IMR-90 (cell line): ENCODE data around the gene CA9. TPM values are rescaled to one million over a fixed set of nuclear protein-coding genes. Genes with fewer than 3 reads are reported as not detected.

ENCODE experiments used
- CHD1 ChIP-seq: IDR thresholded peaks from 2 replicates; pipeline ENCODE4 v1.6.1; 2012; ENCODE audit warnings: low read depth, low read length, improper control_type of control experiment
- FOS ChIP-seq: fragments of 150-350 bp; IDR thresholded peaks from 2 replicates; pipeline ENCODE4 v1.6.1; 2016; ENCODE audit warnings: low read depth, low read length
- MXI1 ChIP-seq: IDR thresholded peaks from 2 replicates; pipeline ENCODE4 v1.6.1; 2012; ENCODE audit warnings: low read depth, mild to moderate bottlenecking, low read length, moderate library complexity, borderline replicate concordance
- RAD21 ChIP-seq: IDR thresholded peaks from 2 replicates; pipeline ENCODE4 v1.6.1; 2012; ENCODE audit warnings: low read length, improper control_type of control experiment
- RCOR1 ChIP-seq: IDR thresholded peaks from 2 replicates; pipeline ENCODE4 v1.6.1; 2012; ENCODE audit warnings: mild to moderate bottlenecking, low read length, improper control_type of control experiment; ENCODE audit not compliant: insufficient replicate concordance
- polyA plus RNA-seq, 3 experiments: library from polyadenylated mRNA; depleted of rRNA; stranded (reverse); fragments of >200 nt; gene quantifications; 2 replicates each; pipeline ENCODE4 v1.2.3, GENCODE V29; 2012; ENCODE audit warnings: low replicate concordance in 1 of 3
- total RNA-seq: library from RNA; depleted of rRNA; stranded (reverse); fragments of >200 nt; gene quantifications from 2 replicates; pipeline ENCODE4 v1.2.3, GENCODE V29; 2012

Gene CA9
- total and polyA plus RNA-seq, 2 of the 4 experiments (the other 2 are of a cell fraction), result 0.54 to 3.9 TPM

DNA sequence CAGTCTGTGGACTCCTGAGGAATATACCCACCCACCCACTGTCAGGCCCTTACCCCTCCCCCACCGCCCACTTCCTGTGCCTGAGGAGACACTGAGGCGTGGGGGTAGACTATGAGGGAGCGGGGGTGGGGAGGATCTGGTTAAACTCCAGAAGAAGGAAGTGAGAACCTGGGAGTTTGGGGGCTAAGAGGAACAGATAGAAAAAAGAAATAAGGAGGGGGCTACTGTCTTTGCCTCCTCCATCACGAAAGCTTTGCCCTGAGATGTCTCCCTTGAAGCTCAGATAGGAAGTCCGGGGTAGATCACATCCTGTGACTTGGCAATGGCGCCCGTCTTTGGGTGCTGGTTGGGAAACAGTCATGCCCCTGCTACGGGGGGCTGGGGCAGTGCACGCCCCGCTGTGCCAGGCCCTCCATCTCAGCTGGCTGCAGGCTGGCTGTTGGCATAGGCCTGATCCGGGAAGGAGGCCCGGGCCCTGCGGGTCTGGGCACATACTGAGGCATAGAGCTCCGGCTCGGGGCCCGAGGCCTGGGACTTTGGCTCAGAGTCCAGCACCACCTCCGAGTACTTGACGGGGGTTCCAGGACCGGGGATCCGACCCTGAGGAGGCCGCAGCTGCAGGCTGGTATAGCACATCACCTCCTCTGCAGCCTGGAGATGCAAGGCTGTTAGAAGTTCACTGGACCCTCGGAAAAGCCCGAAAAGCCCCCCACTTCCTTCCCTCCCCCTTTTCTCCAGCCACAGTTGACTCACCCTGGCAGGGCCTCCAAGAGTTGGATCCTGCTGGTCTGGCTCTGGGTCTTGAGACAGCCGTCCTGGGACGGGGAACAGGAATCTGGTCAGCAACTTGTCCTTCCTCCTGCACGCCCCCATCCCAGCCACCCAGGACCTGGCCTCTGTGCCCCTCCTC is 24.0 kb upstream of the CA9 start (continued):
- TF ChIP-seq RAD21 (no peak), RCOR1 (no peak), FOS (no peak), CHD1 (no peak), MXI1 (no peak)
